ENCODE data around the gene FMN2.

Gene FMN2

DNA sequence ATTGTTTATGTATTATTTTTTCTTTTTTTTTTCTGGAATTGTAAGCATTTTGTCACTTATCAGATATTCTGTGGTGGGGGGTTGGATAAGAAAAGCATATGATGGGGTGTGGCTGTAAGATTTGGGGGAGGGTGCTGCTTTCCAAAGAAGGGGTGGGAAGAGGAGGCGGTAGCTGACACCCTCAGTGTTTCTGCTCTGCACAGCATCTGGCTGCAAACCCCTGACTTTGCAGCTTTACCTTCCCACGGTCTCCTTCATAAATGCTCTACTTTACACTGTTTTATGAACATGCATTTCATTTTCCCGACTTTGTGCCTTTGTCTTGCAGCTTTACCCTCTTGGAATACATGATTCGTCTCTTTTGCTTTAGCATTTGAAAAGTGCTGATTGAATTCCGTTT lies 7.6 kb downstream of the FMN2 start:
- no peak for DNase-seq

DNA sequence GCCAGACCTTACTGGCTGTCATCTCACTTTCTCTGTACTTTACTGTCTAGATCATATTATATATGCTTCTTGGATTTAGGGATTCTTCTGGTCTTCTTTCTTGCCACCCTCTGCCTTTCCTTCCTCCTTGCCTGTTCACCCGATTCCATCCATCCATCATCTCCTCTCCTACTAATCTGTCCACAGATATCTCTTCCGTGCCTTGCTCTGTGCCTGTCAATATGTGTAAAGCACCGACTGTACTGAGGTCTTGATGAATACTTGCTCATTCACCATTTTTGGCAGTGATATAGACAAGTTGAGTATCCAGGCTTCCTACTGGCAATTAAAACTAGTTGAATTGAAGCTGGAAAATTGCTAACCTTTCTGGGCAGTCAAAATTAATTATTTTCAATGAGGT lies 8.1 kb downstream of the FMN2 start:
- DNase-seq = no peak

DNA sequence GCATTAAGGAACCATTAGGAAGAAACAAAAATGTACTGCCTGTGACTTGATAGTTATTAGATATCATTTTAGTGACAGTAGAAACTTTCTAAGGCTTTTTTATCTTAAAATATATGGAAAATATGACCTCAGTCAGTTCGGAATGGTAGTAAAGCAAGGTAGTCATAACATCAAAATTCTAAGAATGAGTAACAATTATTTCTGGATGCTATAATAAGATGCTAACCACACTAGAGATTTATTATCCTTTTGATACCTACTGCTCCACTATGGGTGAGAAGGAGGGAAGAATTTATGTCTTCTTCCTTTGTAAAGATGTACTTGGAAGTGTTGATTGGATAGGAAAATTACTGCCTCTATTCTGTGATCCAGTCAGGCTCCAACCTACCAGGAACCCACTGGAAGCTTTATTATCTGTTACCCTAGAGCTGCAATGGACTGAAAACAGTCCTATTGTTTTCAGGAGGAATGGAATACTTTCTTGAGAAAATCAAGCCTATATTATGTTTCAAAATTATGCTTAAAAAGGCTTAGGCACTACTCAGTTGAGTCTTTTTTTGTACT lies 8.8 kb downstream of the FMN2 start:
- DNase-seq = no peak

DNA sequence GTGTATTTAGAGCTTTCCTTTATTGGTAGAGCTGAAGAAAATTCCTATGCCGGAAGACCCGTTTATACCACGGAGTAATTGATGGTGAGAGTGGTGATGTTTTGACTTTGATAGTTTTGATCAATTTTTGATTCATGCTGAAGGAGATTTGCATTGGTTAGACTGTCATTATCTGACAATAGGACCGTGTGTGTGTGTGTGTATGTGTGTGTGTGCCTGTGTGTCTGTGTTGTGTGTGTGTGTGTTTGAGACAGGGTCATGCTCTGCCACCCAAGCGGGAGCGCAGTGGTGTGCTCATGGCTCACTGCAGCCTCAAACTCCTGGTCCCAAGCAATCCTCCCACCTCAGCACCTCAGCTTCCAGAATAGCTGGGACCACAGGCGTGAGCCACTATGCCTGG lies 9.6 kb downstream of the FMN2 start:
- DNase-seq = no peak

DNA sequence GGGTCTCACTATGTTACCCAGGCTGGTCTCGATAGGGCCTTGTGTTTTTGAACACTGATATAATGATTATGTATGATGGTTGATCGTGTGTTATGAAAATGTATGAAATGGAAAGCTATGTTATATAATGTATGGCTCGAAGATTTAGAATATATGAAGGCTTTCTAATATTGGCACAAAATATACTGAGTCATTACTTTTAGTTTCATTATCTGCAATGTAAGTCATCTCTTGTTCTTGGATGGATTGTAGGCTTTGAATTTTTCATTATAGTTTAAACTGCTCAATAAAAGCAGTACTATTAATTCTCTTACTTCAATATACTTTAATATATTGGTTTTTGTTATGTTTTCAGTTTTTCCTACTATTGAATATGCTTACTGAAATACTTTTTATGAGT lies 10.1 kb downstream of the FMN2 start:
- DNase-seq = no peak

DNA sequence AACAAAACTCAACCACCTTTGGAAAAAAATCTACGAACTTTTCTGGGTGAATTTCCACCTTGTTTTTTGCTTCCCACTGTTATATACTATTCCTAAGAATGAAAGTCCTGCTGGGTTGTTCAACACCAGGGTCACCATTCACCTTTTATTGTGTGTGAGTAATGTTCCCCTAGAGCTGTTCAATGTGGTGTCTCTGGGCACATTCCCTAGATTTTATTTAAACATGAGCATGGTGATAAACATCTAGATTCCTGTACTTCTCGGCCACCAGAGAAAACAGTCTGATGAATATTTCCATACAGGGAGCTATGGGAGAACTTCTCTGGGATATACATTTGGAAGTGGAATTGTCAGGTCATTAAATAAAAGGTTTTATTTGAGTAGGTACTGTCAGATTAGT lies 13.0 kb downstream of the FMN2 start:
- DNase-seq = no peak

DNA sequence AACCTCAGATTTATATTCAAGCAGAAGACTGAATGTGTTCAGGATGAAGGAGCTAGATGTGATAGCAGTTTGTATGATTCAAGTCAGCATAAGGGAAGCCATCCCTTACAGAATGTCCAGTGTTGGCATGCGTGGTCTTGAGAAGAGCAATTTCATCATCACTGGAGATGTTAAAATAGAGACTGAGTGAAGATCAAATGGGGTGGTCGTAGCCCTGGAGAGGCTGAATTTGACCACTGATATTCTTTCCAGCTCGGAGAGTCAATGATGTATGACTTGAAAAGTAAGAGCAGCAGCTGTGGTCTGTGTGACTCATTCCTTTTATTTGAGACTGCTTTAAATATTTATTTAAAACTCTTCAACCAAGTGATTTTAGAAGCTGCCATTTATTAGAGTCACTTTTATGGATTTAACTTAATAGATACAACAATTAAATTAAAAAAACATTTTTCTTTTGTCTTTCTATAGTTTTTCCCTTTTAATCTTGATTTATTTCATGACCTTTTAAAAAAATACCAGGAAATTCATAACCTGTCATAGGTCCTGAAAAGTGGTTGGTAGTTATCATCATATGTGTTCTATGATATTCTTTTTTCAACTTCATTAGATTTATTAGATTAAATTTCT lies 15.5 kb downstream of the FMN2 start:
- no peak for DNase-seq

DNA sequence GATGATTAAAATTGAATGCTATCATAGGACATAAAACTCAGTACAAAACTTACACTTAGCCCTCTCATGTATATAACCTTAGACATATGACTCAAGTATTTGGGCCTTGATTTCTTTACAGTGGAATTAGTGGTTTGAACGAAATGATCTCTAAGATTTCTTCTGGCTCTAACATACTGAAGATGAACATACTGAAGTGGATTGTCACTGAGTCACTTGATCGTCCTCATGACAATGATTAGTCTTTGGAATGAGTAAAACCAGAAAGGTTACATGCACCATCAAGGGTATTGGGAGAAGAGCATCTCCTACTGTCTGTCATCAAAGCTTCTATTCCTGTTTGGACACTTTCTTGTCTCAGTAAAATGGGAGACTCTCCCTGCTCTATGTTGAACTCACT lies 17.4 kb downstream of the FMN2 start:
- DNase-seq = no peak

DNA sequence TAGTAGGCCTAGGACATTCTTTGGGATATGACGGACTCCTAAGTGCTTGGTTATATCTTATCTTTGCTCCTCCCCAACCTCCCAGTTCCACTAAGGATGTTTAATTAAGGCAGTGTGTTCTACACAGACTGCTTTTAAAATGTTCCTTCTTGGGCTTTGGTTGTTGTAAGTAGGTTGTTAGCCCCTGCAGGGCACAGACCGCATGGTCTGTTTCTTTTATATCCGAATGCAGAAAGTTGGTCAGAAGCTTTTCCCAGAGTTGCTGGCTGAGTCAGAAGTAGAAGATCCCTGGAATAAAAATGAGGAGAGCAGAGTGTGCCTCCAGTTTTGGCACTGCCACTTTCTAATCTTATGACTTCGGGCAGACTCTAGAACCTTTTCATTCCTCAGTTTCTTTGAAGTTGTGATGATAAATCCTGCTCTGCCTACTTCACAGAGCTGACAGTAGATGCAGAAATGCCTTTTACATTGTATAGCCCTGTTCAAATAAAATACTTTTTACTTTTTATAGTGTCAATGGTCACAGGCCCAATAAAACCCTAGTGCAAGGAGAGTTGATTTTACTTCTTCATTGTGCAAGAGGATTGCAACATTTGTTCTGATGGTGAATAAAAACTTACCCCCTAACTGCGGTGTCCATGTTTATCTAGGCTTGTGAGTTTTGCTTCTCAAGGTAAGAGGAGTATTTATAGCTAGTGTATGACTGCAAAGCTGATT lies 18.4 kb downstream of the FMN2 start:
- DNase-seq = no peak

DNA sequence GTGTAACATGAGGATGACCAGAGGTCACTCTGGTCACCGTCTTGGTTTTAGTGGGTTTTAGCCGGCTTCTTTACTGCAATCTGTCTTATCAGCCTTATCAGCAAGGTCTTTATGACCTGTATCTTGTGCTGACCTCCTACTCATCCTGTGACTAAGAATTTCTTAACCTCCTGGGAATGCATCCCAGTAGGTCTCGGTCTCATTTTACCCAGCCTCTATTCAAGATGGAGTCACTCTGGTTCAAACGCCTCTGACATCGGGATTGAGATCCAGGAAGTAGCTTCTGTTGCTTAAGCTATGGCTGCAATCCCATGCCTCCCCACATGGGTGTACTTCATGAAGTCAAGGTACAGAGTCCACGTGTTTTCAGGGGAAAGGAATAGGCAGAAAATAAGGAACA lies 19.9 kb downstream of the FMN2 start:
- DNase-seq = no peak

DNA sequence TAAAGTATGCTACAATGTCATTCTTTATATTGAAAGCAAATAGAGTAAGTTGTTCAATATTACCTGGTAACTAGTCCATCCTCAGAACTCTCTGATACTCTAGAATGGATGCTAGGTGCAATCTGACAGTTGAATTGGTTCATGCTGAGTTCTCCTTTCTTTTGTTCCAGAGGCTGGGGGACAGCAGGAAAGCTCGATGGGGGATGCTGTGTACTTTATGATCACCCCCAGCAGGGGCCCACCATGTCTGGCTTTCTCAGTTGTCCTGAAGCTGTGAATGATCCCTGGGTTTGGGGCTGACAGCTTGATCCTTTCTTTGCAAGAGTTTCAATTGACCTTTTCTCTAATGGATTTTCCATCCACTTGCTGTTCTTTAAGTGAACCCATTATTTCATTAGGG lies 22.5 kb downstream of the FMN2 start:
- no peak for DNase-seq

DNA sequence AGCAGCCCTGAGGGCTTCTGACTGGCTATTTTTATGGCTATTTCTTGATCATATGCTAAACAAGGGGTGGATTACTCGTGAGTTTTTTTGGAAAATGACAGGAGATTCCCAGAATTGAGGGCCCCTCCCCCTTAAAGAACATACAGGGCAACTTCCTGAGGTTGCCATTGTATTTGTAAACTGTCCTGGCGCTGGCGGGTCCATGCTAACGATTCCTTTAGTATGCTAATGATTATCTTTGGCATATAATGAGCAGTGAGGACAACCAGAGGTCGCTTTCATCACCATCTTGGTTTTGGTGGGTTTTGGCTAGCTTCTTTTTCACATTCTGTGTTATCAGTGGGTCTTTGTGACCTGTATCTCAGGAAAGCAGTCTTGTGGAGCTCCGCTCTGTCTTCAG lies 24.1 kb downstream of the FMN2 start:
- DNase-seq = no peak

DNA sequence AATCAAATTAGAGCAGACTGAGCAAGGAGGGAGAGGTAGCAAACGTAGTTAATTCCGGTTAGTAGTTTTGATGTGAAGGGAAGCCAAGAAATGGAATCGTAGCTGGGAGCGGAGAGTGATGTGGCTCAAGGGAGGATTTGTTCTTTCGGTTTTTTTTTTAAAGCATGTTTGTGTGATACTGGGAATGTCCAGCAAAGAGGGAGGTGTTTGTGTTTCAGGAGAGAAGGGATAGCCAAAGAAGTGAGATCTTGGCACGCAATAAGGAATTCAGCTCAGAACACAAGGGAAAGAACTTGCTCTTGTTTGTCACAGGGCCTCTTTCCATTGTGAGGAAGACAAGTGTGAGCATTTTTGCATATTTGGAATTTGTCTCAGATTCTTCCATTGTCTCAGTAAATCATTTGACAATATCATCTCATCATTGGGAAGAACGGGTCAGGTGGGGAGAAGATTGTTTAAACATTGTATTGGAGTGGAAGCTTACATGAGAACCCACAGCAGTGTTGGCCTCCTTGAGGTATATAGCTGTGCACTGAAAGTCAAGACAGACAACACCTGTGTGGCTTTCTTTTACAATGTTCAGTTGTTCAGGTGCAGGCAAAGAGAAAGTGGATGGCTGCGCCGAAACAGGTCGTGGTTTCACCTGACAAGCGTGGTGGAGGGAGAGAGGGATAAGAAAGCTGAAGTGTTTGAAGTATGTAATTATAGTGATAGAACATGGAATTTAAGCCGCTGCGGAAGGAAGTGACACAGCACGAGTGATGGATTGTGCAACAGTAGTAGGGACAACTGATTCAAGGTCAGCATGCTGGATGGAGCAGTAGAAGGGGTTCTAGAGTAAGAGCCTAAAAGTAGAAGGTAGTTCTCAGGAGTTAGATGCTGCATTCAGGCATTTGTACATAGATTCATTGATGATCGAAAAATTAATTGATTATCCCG lies 25.4 kb downstream of the FMN2 start:
- no peak for DNase-seq

DNA sequence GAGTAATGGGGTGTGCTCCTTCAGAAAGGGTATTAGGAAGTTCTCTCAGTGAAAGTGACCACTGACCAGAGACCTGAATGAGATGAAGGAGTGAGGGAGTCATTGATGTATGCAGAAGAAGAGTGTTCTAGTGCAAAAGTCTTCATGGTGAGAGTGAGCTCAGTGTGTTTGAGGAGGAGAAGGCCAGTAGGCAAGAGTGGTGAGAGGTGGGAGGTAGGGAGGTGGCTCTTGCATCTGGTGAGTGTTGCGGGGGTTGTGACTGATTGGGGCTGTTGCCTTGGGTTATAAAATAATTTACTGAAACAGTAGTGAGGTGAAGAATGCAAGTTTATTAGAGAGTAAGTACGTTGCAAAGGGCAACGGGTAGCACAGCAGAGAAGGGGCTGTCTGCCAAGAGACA lies 26.2 kb downstream of the FMN2 start:
- DNase-seq = no peak

DNA sequence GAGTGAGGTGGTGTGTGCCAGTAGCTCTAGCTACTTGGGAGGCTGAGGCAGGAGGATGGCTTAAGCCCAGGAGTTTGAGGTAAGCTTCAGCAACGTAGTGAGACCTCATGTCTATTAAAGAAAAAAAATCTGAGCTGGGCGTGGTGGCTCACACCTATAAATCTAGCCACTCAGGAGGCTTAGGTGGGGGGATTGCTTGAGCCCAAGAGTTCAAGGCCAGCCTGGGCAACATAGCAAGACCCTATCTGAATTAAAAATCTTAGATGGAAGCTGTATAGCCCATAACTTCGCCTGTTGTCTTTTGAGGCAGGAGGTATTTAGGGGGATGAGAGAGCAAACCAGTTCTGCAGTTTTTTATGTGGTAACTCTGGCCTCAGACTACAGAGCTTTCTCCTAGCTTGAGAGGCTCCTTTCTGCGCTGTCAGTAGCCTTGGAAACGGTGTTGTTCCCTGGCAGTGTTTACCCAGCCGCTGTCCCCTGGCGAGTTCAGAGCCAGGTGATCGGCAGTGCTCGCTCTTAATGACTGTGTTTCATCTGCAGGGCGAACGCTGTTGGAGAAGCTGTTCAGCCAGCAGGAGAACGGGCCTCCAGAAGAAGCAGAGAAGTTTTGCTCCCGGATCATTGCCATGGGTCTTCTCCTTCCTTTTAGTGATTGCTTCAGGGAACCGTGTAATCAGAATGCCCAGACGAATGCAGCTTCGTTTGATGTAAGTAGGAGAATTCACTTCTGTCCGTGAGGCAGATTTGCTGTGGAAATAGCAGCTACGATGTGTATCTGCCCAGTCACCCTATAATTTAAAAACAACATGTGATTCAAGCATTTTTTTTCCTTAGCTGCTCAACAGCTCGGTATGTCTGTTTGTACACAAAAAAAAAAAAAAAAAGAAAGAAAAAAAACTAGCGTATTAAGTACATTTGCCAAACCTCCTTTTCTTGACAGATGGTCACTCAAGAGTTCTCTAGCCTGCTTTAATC lies 31.2 kb downstream of the FMN2 start:
- no peak for DNase-seq

DNA sequence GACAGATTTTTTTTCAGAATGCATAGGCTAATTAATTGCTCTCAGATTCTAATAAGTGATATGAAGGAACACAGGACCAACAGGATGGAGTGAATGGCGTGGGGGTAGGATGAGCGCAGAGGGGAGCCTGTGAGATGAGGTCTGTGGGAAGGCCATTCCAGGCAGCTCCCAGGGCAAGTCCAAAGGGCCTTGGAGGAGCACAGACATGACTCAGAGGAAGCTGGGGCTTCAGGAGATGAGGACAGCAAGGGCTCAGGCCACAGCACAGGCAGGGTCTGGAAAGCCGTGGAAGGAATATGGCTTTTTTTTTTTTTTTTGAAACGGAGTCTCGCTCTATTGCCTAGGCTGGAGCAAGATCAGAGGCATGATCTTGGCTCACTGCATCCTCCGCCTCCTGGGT lies 35.1 kb downstream of the FMN2 start:
- no peak for DNase-seq

DNA sequence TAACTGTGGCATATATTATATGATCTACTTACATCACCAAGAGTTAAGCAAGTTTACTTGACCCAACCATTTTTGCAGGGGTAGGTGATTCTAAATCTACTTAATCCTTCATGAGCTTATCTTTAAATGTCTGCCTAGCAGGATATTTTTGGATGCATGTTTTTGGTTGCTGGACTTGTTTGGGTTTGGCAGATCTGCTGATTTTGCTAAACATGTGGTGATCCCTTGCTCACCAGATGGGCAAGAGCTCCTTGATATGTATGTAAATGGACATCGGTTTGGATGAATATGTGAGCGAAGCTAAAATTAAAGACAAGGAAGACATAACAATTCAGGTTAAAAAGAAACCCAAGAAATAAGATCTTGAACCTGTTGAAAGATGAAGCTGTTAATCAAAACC lies 36.7 kb downstream of the FMN2 start:
- no peak for DNase-seq

DNA sequence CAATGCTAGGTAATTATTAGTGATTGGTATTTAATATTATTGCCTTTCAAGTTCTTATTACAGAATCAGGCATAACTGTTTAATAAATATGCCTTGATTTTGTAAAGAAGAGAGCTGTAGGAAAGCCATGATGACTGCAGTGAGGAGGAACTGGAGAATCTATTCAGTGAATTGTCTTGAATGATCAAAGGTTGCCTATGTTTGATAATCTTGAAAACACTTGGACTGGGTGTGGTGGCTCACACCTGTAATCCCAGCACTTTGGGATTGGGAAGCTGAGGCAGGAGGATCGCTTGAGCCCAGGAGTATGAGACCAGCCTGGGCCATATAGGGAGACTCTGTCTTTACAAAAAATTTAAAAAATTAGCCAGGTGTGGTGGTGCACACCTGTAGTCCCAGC lies 42.4 kb downstream of the FMN2 start:
- no peak for DNase-seq

DNA sequence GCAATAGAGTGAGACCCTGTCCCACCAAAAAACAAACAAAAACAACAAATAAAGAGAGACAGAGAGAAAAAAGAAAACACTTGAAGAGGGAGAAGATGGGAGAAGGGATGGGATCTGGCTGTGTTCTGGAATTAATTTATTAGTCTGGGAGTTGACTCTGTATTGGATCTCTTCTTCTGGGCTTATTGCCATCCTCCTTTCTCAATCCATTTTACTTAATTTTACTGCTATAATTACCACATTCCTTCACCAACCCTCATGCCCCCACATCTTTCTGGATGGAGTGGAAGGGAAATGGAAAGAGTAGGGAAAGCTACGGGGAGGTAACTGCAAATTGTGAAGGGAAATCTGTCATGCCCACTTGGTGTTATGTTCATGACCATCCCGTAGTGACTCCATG lies 42.9 kb downstream of the FMN2 start:
- DNase-seq = no peak

DNA sequence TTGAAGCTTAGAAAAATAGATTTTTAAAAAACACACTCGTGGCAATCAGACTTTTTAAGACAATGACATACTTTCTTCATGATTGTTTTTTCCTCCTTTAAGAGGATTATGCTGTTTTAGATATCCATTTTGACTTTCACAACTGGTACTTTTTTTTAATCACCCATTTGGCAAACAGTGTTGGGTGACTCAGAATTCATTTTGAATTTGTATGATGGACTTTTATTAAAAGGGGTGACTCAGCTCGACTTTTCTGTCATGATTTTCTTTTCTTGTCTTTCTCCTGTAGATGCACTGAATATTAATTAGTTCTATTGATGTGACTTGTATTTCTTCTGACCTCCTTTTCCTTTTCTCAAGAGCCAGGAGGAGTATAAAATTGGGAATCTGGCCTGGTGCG lies 44.7 kb downstream of the FMN2 start:
- DNase-seq = no peak

DNA sequence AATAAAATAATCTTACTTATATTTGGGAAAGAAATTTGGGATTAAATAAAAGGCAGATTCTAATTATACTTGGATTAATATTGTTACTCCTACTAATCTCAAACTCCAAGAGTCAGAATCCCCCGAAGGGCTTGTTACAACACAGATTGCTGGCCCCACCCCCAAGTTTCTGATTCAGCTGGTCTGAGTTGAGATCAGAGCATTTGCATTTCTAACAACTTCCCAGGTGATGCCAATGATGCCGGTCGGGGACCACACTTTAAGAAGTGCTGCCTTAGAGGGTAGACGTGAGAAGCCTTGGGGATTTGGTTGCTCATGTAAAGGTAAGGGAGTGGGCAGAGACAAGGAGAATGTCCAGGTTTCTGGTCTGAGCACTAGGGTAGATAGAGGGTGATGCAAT lies 47.2 kb downstream of the FMN2 start:
- no peak for DNase-seq

DNA sequence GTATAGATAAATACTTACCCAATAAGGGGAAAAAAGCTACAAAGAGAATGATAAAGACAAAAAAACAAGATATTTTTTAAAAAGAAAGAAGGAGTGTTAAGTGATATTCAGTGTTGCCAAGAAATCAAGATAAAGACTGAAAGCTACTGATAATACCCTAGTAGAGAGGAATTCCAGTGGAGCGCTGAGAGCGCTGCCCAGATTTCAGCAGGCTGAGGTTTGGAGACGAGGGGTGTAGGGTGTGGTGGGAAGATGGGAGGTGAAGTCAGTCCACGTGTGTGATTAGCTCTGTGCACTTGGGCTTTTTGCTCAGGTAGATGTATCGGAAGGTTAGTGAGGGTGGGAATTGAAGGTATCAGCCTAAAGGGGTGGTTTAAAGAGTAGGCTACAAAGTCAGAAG lies 47.8 kb downstream of the FMN2 start:
- no peak for DNase-seq

DNA sequence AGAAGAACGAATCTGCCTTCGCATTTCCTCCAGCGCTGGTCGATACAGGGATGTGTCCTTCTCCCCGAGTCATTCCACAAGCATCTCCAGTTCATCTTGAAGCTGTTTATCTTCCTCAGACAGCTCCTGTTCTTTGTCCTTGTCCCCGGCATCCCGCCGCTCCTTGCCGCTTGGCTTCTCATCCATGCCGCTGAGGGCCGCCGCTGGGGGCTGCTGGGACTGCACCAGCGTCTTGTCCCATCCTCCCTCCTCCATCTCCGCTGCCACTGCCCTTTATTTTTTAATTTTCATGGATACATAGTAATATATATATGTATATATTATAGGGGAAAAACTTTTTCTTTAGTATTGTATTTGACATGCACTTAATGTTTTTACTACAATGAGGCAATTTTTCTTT lies 53.4 kb downstream of the FMN2 start:
- no peak for DNase-seq
